ENCODE data around the gene HDGFL3.

The HDGFL3 gene

DNA sequence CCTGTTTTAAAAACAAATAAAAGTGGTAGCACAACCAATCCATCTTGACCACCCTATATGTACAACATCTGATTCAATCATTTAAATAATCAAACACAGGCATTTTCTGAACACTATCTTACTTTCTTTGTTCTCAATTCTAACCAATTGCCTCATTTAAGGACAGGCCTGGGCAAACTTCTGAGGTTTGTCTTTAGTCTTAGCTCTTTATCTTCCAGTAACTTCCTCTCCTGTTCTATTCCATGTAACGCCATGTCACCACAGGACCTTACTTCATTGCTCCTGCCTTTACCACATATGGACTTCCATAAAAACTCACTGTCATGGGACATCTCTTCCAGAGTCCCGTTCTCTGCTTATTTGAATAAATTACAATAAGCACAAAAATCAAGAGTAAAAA lies 14.9 kb downstream of the HDGFL3 start:
- TF ChIP-seq, protein P1, sequence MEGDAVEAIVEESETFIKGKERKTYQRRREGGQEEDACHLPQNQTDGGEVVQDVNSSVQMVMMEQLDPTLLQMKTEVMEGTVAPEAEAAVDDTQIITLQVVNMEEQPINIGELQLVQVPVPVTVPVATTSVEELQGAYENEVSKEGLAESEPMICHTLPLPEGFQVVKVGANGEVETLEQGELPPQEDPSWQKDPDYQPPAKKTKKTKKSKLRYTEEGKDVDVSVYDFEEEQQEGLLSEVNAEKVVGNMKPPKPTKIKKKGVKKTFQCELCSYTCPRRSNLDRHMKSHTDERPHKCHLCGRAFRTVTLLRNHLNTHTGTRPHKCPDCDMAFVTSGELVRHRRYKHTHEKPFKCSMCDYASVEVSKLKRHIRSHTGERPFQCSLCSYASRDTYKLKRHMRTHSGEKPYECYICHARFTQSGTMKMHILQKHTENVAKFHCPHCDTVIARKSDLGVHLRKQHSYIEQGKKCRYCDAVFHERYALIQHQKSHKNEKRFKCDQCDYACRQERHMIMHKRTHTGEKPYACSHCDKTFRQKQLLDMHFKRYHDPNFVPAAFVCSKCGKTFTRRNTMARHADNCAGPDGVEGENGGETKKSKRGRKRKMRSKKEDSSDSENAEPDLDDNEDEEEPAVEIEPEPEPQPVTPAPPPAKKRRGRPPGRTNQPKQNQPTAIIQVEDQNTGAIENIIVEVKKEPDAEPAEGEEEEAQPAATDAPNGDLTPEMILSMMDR (IDR thresholded peaks at IDR 0.05; ENCODE audit: low read depth, low read length) = no peak
- DNase-seq = no peak
- Histone ChIP-seq H3K9me3 (no peaks in the 10 kb centered on the region), H3K4me3 (ENCODE audit: low read depth, low read length) (no peak overlapping the region), H3K36me3 (no peaks in the 10 kb centered on the region), H3K4me1 (peaks cover 4% of the 10 kb centered on the region; the same call in 1 of the 2 replicates), H3K27me3 (no peaks in the 10 kb centered on the region)

DNA sequence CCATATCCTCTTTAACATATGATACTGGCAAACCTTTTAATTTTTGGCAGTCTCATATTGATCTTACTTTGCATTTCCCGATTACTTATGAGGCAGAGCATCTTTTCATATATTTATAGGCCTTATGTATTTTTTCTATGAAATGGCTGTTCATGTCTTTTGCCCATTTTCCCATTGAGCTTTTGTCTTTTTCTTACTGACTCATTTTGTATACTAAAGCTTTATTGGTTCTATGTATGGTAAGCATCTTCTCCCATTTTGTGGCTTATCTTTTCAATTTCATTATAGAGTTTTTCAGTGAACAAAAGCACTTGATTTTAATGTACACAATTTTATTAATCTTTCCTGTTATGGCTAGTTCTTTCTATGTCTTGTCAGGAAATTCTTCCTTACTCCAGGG lies 17.2 kb downstream of the HDGFL3 start:
- no peaks in the 10 kb centered on the region for H3K36me3 ChIP-seq
- H3K9me3 ChIP-seq = no peaks in the 10 kb centered on the region
- no peak overlapping the region for H3K4me3 ChIP-seq (ENCODE audit: low read depth, low read length)
- TF ChIP-seq, protein P1 (IDR thresholded peaks at IDR 0.05; ENCODE audit: low read depth, low read length) = no peak
- no peak for DNase-seq
- no peaks in the 10 kb centered on the region for H3K27me3 ChIP-seq
- H3K4me1 ChIP-seq = no peaks in the 10 kb centered on the region

DNA sequence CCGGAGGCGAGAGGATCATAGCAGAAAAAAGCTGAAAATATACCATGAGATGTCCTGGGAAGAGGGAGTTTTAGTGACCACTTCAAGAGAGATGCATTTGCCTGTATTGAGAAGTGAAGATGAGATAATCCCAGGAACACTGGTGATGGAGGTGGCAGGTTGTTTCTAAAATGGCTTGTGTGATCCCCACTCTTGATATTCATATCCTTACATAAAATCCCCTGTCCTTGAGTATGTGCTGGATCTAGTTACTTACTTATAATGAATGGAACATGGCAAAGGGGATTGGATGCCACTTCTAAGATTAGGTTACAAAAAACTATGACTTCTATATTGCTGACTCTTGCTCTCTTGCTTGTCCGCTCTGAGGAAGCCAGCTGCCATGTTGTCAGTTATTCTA lies 22.1 kb downstream of the HDGFL3 start:
- TF ChIP-seq, protein P1 (IDR thresholded peaks at IDR 0.05; ENCODE audit: low read depth, low read length) = no peak
- no peaks in the 10 kb centered on the region for H3K27me3 ChIP-seq
- H3K4me3 ChIP-seq (ENCODE audit: low read depth, low read length) = no peak overlapping the region
- no peaks in the 10 kb centered on the region for H3K4me1 ChIP-seq
- DNase-seq = no peak
- H3K9me3 ChIP-seq = no peaks in the 10 kb centered on the region
- no peaks in the 10 kb centered on the region for H3K36me3 ChIP-seq

DNA sequence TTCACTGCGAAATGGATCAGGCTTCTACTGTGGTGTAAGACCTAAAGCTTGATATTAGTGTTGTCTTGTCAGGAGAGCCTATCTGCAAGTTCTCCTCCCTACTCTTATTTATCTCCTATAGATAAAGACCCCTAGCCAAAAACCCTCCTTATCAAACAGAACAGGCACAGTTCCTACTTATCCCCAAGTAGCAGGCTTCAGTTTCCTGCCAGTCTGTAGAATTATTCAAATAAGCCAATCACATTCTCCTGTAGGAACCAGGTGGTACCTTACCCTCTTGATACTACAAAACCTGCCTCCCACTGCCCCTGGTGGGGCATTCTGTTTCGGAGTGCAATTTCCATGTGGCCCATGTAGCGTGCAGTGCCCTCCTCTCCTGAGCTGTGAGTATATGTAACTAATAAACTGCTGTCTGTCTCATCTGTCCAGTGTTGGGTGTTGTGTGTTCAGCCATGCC lies 28.7 kb downstream of the HDGFL3 start:
- no peak for DNase-seq
- H3K36me3 ChIP-seq = no peaks in the 10 kb centered on the region
- peaks cover 5% of the 10 kb centered on the region; the same call in 1 of the 2 replicates for H3K4me1 ChIP-seq
- TF ChIP-seq, protein P1 (IDR thresholded peaks at IDR 0.05; ENCODE audit: low read depth, low read length) = no peak
- no peaks in the 10 kb centered on the region for H3K27me3 ChIP-seq
- no peak overlapping the region for H3K4me3 ChIP-seq (ENCODE audit: low read depth, low read length)
- H3K9me3 ChIP-seq = no peaks in the 10 kb centered on the region

DNA sequence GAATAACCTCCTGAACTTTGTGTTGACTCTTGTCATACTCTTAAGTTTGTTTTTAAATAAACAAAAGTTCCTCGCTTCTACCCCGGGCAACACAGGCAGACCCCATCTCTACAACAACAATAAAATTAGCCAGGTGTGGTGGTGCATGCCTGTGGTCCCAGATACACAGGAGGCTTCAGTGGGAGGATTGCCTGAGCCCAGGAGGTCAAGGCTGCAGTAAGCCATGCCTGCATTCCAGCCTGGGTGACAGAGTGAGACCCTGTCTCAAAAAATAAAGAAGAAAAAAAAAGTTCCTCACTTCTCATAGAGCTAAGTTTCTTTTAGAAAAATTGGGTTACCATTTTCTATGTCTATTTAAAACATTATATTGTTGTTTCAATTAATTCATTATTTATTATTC lies 29.2 kb downstream of the HDGFL3 start:
- TF ChIP-seq, protein P1 (IDR thresholded peaks at IDR 0.05; ENCODE audit: low read depth, low read length) = no peak
- Histone ChIP-seq H3K36me3 (no peaks in the 10 kb centered on the region), H3K4me3 (ENCODE audit: low read depth, low read length) (no peak overlapping the region), H3K9me3 (no peaks in the 10 kb centered on the region), H3K4me1 (peaks cover 5% of the 10 kb centered on the region; the same call in 1 of the 2 replicates), H3K27me3 (no peaks in the 10 kb centered on the region)
- no peak for DNase-seq

DNA sequence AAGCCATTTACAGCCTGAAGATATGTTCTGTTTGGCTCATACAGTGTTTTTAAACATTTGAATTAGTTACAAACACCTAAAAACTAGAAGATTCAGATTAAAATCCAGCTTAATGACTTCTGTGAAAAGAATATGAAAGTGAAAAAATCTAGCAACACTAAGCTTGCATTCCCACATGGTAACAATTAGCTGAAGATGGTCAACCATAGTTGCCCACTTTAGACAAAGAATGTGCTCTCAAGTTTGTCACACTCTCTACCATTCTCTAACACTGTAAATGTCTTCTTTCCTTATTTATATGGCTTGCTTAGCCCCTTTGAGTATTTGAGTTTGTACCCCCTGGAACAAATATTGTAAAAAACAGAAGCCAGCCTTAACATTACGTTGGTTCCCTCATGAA lies 32.7 kb downstream of the HDGFL3 start:
- Histone ChIP-seq H3K4me3 (ENCODE audit: low read depth, low read length) (no peak overlapping the region), H3K4me1 (peaks cover 5% of the 10 kb centered on the region; the same call in 1 of the 2 replicates), H3K27me3 (no peaks in the 10 kb centered on the region), H3K36me3 (no peaks in the 10 kb centered on the region), H3K9me3 (no peaks in the 10 kb centered on the region)
- DNase-seq = no peak
- TF ChIP-seq, protein P1 (IDR thresholded peaks at IDR 0.05; ENCODE audit: low read depth, low read length) = no peak

Measured in BE2C (cell line).